HEK293 (cell line): ENCODE measurements around the gene CHL1.

Source experiments
- CTCF ChIA-PET: fragments of 350-600 bp; formaldehyde crosslinking; extraction: SDS; loops from one replicate; lab custom pipeline; 2021; ENCODE audit warnings: antibody characterized with exemption; lab: Yijun Ruan, JAX
- POLR2A ChIA-PET: fragments of 300-600 bp; formaldehyde crosslinking; extraction: SDS; loops from one replicate; lab custom pipeline; 2020; ENCODE audit warnings: antibody characterized with exemption, inconsistent platforms; lab: Yijun Ruan, JAX
- H3K27ac ChIP-seq: fragments of 200-500 bp; sonication (Bioruptor generic); 2 replicates; pipeline ENCODE4 v1.5.1; 2014; ENCODE audit warnings: low read depth, low read length, control low read depth, inconsistent platforms; ENCODE audit errors: extremely low read depth
- H3K36me3 ChIP-seq, 2 experiments: fragments of 200-500 bp in 1 of 2; sonication (Bioruptor generic) in 1 of 2; 1 replicate in 1 of 2; 2 replicates in 1 of 2; pipeline ENCODE4 v1.5.1; 2014 to 2017; ENCODE audit warnings: inconsistent platforms in 2 of 2, low read length in 2 of 2; ENCODE audit not compliant: control insufficient read depth in 2 of 2, insufficient read depth in 1 of 2
- H3K4me1 ChIP-seq: fragments of 200-500 bp; sonication (Bioruptor generic); 2 replicates; pipeline ENCODE4 v1.5.1; 2014; ENCODE audit warnings: mild to moderate bottlenecking, low read length, inconsistent platforms; ENCODE audit not compliant: control insufficient read depth, insufficient read depth
- H3K4me3 ChIP-seq: 2 replicates; pipeline ENCODE4 v1.5.1; 2011; ENCODE audit warnings: low read depth, mild to moderate bottlenecking, control low read depth, low read length, moderate library complexity
- H3K9me3 ChIP-seq: fragments of 200-500 bp; sonication (Bioruptor generic); 2 replicates; pipeline ENCODE4 v1.5.1; 2014; ENCODE audit warnings: low read depth, low read length, inconsistent platforms; ENCODE audit not compliant: control insufficient read depth, insufficient read depth
- BCL11A ChIP-seq: fragments of 450-650 bp; formaldehyde crosslinking; IDR thresholded peaks from 2 replicates; pipeline ENCODE4 v1.5.1; 2016; ENCODE audit warnings: low read depth, missing biosample characterization, missing genetic modification characterization
- KLF1 ChIP-seq: fragments of 450-650 bp; formaldehyde crosslinking; IDR thresholded peaks from 2 replicates; pipeline ENCODE4 v1.5.1; 2016; ENCODE audit warnings: missing biosample characterization, missing genetic modification characterization
- ZBTB1 ChIP-seq: fragments of 450-650 bp; formaldehyde crosslinking; IDR thresholded peaks from 2 replicates; pipeline ENCODE4 v1.5.1; 2016; ENCODE audit warnings: missing biosample characterization, missing genetic modification characterization
- ZBTB17 ChIP-seq: fragments of 450-650 bp; formaldehyde crosslinking; IDR thresholded peaks from 2 replicates; pipeline ENCODE4 v1.5.1; 2016; ENCODE audit warnings: missing biosample characterization, missing genetic modification characterization
- ZBTB20 ChIP-seq: fragments of 450-650 bp; formaldehyde crosslinking; IDR thresholded peaks from 2 replicates; pipeline ENCODE4 v1.5.1; 2016; ENCODE audit warnings: missing biosample characterization, missing genetic modification characterization
- ZBTB26 ChIP-seq: fragments of 450-650 bp; formaldehyde crosslinking; optimal IDR thresholded peaks from 2 replicates; pipeline ENCODE3; 2016; ENCODE audit warnings: missing biosample characterization, mild to moderate bottlenecking, missing genetic modification characterization
- ZIC2 ChIP-seq: fragments of 450-650 bp; formaldehyde crosslinking; IDR thresholded peaks from 2 replicates; pipeline ENCODE4 v1.5.1; 2016; ENCODE audit warnings: missing biosample characterization, missing genetic modification characterization
- ZNF214 ChIP-seq: fragments of 450-650 bp; formaldehyde crosslinking; IDR thresholded peaks from 2 replicates; pipeline ENCODE4 v1.5.1; 2017; ENCODE audit warnings: missing biosample characterization, mild to moderate bottlenecking, missing genetic modification characterization, borderline replicate concordance
- ZNF24 ChIP-seq: fragments of 450-650 bp; formaldehyde crosslinking; IDR thresholded peaks from 2 replicates; pipeline ENCODE4 v1.5.1; 2016; ENCODE audit warnings: missing biosample characterization, missing genetic modification characterization
- ZNF366 ChIP-seq: fragments of 450-650 bp; formaldehyde crosslinking; conservative IDR thresholded peaks from 2 replicates; pipeline ENCODE4 v1.5.1; 2016; ENCODE audit warnings: missing biosample characterization, missing genetic modification characterization
- ZNF394 ChIP-seq: fragments of 450-650 bp; formaldehyde crosslinking; IDR thresholded peaks from 2 replicates; pipeline ENCODE4 v1.5.1; 2016; ENCODE audit warnings: missing biosample characterization, missing genetic modification characterization, mild to moderate bottlenecking, moderate library complexity, borderline replicate concordance
- ZNF629 ChIP-seq: fragments of 450-650 bp; formaldehyde crosslinking; IDR thresholded peaks from 2 replicates; pipeline ENCODE4 v1.5.1; 2017; ENCODE audit warnings: missing biosample characterization, missing genetic modification characterization
- ZNF677 ChIP-seq: fragments of 450-650 bp; IDR thresholded peaks from 2 replicates; pipeline ENCODE4 v1.5.0; 2018; ENCODE audit warnings: missing biosample characterization, mild to moderate bottlenecking, missing genetic modification characterization, moderate library complexity
- ZNF707 ChIP-seq: fragments of 450-650 bp; formaldehyde crosslinking; IDR thresholded peaks from 2 replicates; pipeline ENCODE4 v1.5.1; 2016; ENCODE audit warnings: missing biosample characterization, missing genetic modification characterization
- TF ChIP-seq, protein P1 (sequence below): fragments of 450-650 bp; formaldehyde crosslinking; IDR thresholded peaks from 2 replicates; pipeline ENCODE4 v1.5.1; 2016; ENCODE audit warnings: missing biosample characterization, missing genetic modification characterization
- TF ChIP-seq, protein P2 (sequence below): fragments of 450-650 bp; formaldehyde crosslinking; IDR thresholded peaks from 2 replicates; pipeline ENCODE4 v1.5.1; 2016; ENCODE audit warnings: missing biosample characterization, missing genetic modification characterization
- TF ChIP-seq, protein P3 (sequence below): fragments of 450-650 bp; formaldehyde crosslinking; conservative IDR thresholded peaks from 2 replicates; pipeline ENCODE4 v1.5.1; 2016; ENCODE audit warnings: low read depth, missing biosample characterization, missing genetic modification characterization

Gene CHL1

DNA sequence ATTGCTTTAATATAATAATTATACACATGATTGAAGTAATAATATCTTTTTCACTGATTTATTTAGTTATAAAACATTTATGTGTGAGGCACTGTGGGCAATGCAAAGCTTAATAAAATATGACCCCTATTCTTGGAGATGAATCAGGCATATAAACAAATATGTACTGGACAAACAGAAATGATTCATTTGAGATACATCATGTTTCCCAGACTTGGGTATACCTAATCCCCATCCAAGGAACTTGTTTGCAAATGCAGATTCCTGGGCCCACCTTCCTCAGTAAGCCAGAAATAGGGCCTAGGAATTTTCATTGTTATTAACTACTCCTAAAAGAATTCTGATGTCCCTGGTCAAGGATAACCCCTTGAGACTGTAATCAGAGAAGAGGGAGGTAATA, 184.2 kb downstream of the CHL1 start:
- no peak for TF ChIP-seq ZBTB26 (tag by site-specific recombination)
- no peak for TF ChIP-seq ZNF677 (tag by site-specific recombination)
- TF ChIP-seq ZNF214 (tag by site-specific recombination), result no peak
- TF ChIP-seq, protein P1, sequence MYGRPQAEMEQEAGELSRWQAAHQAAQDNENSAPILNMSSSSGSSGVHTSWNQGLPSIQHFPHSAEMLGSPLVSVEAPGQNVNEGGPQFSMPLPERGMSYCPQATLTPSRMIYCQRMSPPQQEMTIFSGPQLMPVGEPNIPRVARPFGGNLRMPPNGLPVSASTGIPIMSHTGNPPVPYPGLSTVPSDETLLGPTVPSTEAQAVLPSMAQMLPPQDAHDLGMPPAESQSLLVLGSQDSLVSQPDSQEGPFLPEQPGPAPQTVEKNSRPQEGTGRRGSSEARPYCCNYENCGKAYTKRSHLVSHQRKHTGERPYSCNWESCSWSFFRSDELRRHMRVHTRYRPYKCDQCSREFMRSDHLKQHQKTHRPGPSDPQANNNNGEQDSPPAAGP (tag by site-specific recombination), result no peak
- TF ChIP-seq, protein P2, sequence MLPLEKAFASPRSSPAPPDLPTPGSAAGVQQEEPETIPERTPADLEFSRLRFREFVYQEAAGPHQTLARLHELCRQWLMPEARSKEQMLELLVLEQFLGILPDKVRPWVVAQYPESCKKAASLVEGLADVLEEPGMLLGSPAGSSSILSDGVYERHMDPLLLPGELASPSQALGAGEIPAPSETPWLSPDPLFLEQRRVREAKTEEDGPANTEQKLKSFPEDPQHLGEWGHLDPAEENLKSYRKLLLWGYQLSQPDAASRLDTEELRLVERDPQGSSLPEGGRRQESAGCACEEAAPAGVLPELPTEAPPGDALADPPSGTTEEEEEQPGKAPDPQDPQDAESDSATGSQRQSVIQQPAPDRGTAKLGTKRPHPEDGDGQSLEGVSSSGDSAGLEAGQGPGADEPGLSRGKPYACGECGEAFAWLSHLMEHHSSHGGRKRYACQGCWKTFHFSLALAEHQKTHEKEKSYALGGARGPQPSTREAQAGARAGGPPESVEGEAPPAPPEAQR (tag by site-specific recombination), result no peak
- no peak for TF ChIP-seq KLF1 (tag by site-specific recombination)
- no peak for TF ChIP-seq ZNF707 (tag by site-specific recombination)
- no peak for TF ChIP-seq ZNF24
- TF ChIP-seq, protein P3, sequence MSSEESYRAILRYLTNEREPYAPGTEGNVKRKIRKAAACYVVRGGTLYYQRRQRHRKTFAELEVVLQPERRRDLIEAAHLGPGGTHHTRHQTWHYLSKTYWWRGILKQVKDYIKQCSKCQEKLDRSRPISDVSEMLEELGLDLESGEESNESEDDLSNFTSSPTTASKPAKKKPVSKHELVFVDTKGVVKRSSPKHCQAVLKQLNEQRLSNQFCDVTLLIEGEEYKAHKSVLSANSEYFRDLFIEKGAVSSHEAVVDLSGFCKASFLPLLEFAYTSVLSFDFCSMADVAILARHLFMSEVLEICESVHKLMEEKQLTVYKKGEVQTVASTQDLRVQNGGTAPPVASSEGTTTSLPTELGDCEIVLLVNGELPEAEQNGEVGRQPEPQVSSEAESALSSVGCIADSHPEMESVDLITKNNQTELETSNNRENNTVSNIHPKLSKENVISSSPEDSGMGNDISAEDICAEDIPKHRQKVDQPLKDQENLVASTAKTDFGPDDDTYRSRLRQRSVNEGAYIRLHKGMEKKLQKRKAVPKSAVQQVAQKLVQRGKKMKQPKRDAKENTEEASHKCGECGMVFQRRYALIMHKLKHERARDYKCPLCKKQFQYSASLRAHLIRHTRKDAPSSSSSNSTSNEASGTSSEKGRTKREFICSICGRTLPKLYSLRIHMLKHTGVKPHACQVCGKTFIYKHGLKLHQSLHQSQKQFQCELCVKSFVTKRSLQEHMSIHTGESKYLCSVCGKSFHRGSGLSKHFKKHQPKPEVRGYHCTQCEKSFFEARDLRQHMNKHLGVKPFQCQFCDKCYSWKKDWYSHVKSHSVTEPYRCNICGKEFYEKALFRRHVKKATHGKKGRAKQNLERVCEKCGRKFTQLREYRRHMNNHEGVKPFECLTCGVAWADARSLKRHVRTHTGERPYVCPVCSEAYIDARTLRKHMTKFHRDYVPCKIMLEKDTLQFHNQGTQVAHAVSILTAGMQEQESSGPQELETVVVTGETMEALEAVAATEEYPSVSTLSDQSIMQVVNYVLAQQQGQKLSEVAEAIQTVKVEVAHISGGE, result no peak
- no peak for TF ChIP-seq BCL11A (tag by site-specific recombination)
- TF ChIP-seq ZBTB17, result no peak
- no peak for TF ChIP-seq ZBTB1 (tag by site-specific recombination)
- no peak for TF ChIP-seq ZIC2
- TF ChIP-seq ZNF394 (tag by site-specific recombination), result no peak
- no peak for TF ChIP-seq ZBTB20 (tag by site-specific recombination)
- no peaks in the 10 kb centered on the region for H3K9me3 ChIP-seq
- H3K36me3 ChIP-seq, result no peaks in the 10 kb centered on the region
- no peak overlapping the region for H3K4me3 ChIP-seq
- no peak overlapping the region for H3K27ac ChIP-seq
- ChIA-PET POLR2A (no interaction called here), CTCF (interaction anchor here (0.6 kb wide), 1 partner anchor 147 kb away, joined by 3 read pairs; no protein-coding TSS in a partner anchor)
- H3K4me1 ChIP-seq, result no peaks in the 10 kb centered on the region

- CTCF ChIA-PET, result no interaction called here
- TF ChIP-seq ZNF366 (tag by site-specific recombination) (no peak), ZNF629 (tag by site-specific recombination) (0 out of 2 replicates have a peak, but pooled peaks have one; percentile 15)
- Histone ChIP-seq H3K36me3 (no peaks in the 10 kb centered on the region), H3K27ac (no peak overlapping the region), H3K4me3 (no peak overlapping the region), H3K9me3 (no peaks in the 10 kb centered on the region), H3K4me1 (no peaks in the 10 kb centered on the region)
- POLR2A ChIA-PET, result no interaction called here
Measured at GRCh38 chr3:385151-385550, 188.6 kb downstream of the CHL1 start.
